CD14-positive monocyte (primary cell): ENCODE measurements around the gene UVSSA. TPM values are rescaled to one million over a fixed set of nuclear protein-coding genes. Genes with fewer than 3 reads are reported as not detected.
A peak's percentile ranks its signal among the peaks of the same experiment; 100 is the strongest.

Experiments
- DNase-seq, 3 donors: peaks; one replicate each; pipeline ENCODE4 v3.0.0-alpha.2; 2011 to 2022
- H2AFZ ChIP-seq: 2 replicates; pipeline ENCODE4 v1.6.0; 2012; ENCODE audit warnings: mild to moderate bottlenecking, low read depth, low read length, inconsistent platforms; ENCODE audit not compliant: insufficient read depth, poor library complexity, severe bottlenecking
- H3K27ac ChIP-seq, 2 donors: 1 replicate in 1 of 2; 2 replicates in 1 of 2; pipeline ENCODE4 v1.5.1; 2012 to 2013; ENCODE audit warnings: low read length in 2 of 2, control low read depth in 1 of 2, inconsistent platforms in 1 of 2, low read depth in 1 of 2, mild to moderate bottlenecking in 1 of 2
- H3K27me3 ChIP-seq, 2 donors: one replicate each; pipeline versions ENCODE4 v1.6.0 to v1.6.1; 2011 to 2013; ENCODE audit warnings: low read length in 2 of 2; ENCODE audit not compliant: control insufficient read depth in 2 of 2, insufficient read depth in 2 of 2
- H3K36me3 ChIP-seq, 2 donors: replicated peaks in 1 of 2; 1 replicate in 1 of 2; 2 replicates in 1 of 2; pipeline versions ENCODE4 v1.5.1 to v1.6.1; 2012 to 2013; ENCODE audit warnings: low read length in 2 of 2, control low read depth in 1 of 2, inconsistent platforms in 1 of 2, mild to moderate bottlenecking in 1 of 2; ENCODE audit not compliant: insufficient read depth in 2 of 2, control insufficient read depth in 1 of 2
- H3K4me1 ChIP-seq, 2 donors: 1 replicate in 1 of 2; 2 replicates in 1 of 2; pipeline versions ENCODE4 v1.5.1 to v1.6.1; 2012 to 2013; ENCODE audit warnings: low read length in 2 of 2, control low read depth in 1 of 2, inconsistent platforms in 1 of 2, mild to moderate bottlenecking in 1 of 2, moderate library complexity in 1 of 2; ENCODE audit not compliant: insufficient read depth in 2 of 2, control insufficient read depth in 1 of 2
- H3K4me2 ChIP-seq: replicated peaks from 2 replicates; pipeline ENCODE3; 2012; ENCODE audit warnings: low read length, moderate library complexity, mild to moderate bottlenecking; ENCODE audit not compliant: poor library complexity, severe bottlenecking; ENCODE audit errors: extremely low read depth
- H3K4me3 ChIP-seq, 3 experiments: fragments of 200-600 bp in 1 of 3; sonication (generic) in 1 of 3; replicated peaks in 1 of 3; 1 replicate in 2 of 3; 2 replicates in 1 of 3; pipeline ENCODE4 v1.5.1; 2011 to 2013; ENCODE audit warnings: low read length in 3 of 3, mild to moderate bottlenecking in 3 of 3, control low read depth in 2 of 3, low read depth in 2 of 3, inconsistent platforms in 1 of 3, moderate library complexity in 1 of 3
- H3K79me2 ChIP-seq: 2 replicates; pipeline ENCODE4 v1.6.0; 2012; ENCODE audit warnings: mild to moderate bottlenecking, control low read depth, inconsistent platforms, low read length, moderate library complexity; ENCODE audit not compliant: insufficient read depth
- H3K9ac ChIP-seq: 2 replicates; pipeline ENCODE4 v1.6.0; 2017; ENCODE audit warnings: low read length, mild to moderate bottlenecking; ENCODE audit not compliant: insufficient read depth, poor library complexity, severe bottlenecking
- H3K9me3 ChIP-seq, 2 donors: replicated peaks in 1 of 2; 1 replicate in 1 of 2; 2 replicates in 1 of 2; pipeline versions ENCODE4 v1.5.1 to v1.6.1; 2012 to 2013; ENCODE audit warnings: low read length in 2 of 2, control low read depth in 1 of 2; ENCODE audit not compliant: control insufficient read depth in 1 of 2, insufficient read depth in 1 of 2
- H4K20me1 ChIP-seq: 2 replicates; pipeline ENCODE4 v1.6.0; 2012; ENCODE audit warnings: mild to moderate bottlenecking, low read length, control low read depth, moderate library complexity; ENCODE audit not compliant: insufficient read depth
- H3K27ac Mint-ChIP-seq, 7 donors: one replicate each; pipeline ENCODE4 v1.8.0; 2020; ENCODE audit warnings: mild to moderate bottlenecking in 7 of 7, mixed read lengths in 7 of 7, moderate library complexity in 6 of 7, inconsistent platforms in 2 of 7
- H3K27me3 Mint-ChIP-seq, 3 donors: one replicate each; pipeline ENCODE4 v1.8.0; 2021 to 2022; ENCODE audit warnings: low read depth in 3 of 3, mild to moderate bottlenecking in 3 of 3, mixed read lengths in 3 of 3, moderate library complexity in 3 of 3, inconsistent platforms in 1 of 3
- H3K36me3 Mint-ChIP-seq, 2 donors: one replicate each; pipeline ENCODE4 v1.8.0; 2020; ENCODE audit warnings: mixed read lengths in 2 of 2, inconsistent platforms in 1 of 2, mild to moderate bottlenecking in 1 of 2
- H3K4me1 Mint-ChIP-seq: one replicate; pipeline ENCODE4 v1.8.0; 2020; ENCODE audit warnings: mild to moderate bottlenecking, mixed read lengths
- H3K4me3 Mint-ChIP-seq, 2 donors: one replicate each; pipeline ENCODE4 v1.8.0; 2020; ENCODE audit warnings: mild to moderate bottlenecking in 2 of 2, mixed read lengths in 2 of 2, moderate library complexity in 1 of 2
- H3K9me3 Mint-ChIP-seq, 7 donors: one replicate each; pipeline ENCODE4 v1.8.0; 2020 to 2022; ENCODE audit warnings: mixed read lengths in 7 of 7, mild to moderate bottlenecking in 6 of 7, moderate library complexity in 6 of 7, inconsistent platforms in 2 of 7
- WGBS: methylation state at CpG from one replicate; pipeline ENCODE4 v1.1.5; 2013; ENCODE audit warnings: missing lambda C conversion rate; ENCODE audit not compliant: insufficient coverage; 5-methylcytosine and 5-hydroxymethylcytosine counted together
- intact Hi-C, 2 donors: fragments of 100-400 bp; cut with micrococcal nuclease; formaldehyde crosslinking; loops; one replicate each; pipeline versions ENCODE4 v1.15.0 to v1.15.1; 2023
- polyA plus RNA-seq, 3 donors: library from polyadenylated mRNA; depleted of rRNA in 1 of 3; unstranded in 2 of 3; stranded (reverse) in 1 of 3; fragments of 300-500 nt in 2 of 3; fragments of >200 nt in 1 of 3; fragmentation: Illumina TruSeq in 2 of 3; gene quantifications; 1 replicate in 2 of 3; 2 replicates in 1 of 3; pipeline ENCODE4 v1.2.3, GENCODE V29; 2012 to 2021
- TF ChIP-seq, protein P1 (sequence below): fragments of 200-600 bp; IDR thresholded peaks from one replicate; pipeline ENCODE4 v1.8.0; 2022; ENCODE audit warnings: antibody characterized with exemption, mild to moderate bottlenecking

Gene UVSSA
- polyA plus RNA-seq, 3 donors = 2.6 to 54.0 (median 4.8) TPM

- 92% methylated on average over 36 of the region's 36 CpGs for WGBS
- Histone ChIP-seq H4K20me1 (no peaks in the 10 kb centered on the region), H3K9me3 (no peaks in the 10 kb centered on the region), H3K4me2 (no peak overlapping the region), H3K36me3 (peaks cover 18 to 34% of the 10 kb centered on the region in 2 donors), H3K4me1 (no peaks in the 10 kb centered on the region), H3K27ac (no peak overlapping the region), H3K4me3 (no peak overlapping the region), H2AFZ (no peak overlapping the region), H3K79me2 (no peaks in the 10 kb centered on the region), H3K27me3 (no peaks in the 10 kb centered on the region), H3K9ac (no peak overlapping the region)
- TF ChIP-seq, protein P1, sequence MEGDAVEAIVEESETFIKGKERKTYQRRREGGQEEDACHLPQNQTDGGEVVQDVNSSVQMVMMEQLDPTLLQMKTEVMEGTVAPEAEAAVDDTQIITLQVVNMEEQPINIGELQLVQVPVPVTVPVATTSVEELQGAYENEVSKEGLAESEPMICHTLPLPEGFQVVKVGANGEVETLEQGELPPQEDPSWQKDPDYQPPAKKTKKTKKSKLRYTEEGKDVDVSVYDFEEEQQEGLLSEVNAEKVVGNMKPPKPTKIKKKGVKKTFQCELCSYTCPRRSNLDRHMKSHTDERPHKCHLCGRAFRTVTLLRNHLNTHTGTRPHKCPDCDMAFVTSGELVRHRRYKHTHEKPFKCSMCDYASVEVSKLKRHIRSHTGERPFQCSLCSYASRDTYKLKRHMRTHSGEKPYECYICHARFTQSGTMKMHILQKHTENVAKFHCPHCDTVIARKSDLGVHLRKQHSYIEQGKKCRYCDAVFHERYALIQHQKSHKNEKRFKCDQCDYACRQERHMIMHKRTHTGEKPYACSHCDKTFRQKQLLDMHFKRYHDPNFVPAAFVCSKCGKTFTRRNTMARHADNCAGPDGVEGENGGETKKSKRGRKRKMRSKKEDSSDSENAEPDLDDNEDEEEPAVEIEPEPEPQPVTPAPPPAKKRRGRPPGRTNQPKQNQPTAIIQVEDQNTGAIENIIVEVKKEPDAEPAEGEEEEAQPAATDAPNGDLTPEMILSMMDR = no peak
- DNase-seq = no peak
- peaks cover 14 to 47% of the 10 kb centered on the region in 2 donors for H3K36me3 Mint-ChIP-seq
- H3K4me1 Mint-ChIP-seq = no peaks in the 10 kb centered on the region
- H3K9me3 Mint-ChIP-seq = peaks cover 0 to under 1% (median 0%) of the 10 kb centered on the region in 7 donors
- intact Hi-C loops = no loop called here
- H3K27ac Mint-ChIP-seq = peak overlapping the region in 1 of 7 donors; percentile 31
- no peak overlapping the region for H3K4me3 Mint-ChIP-seq
- no peaks in the 10 kb centered on the region for H3K27me3 Mint-ChIP-seq
Measured at GRCh38 chr4:1380368-1381151, 33.6 kb downstream of the UVSSA start.

DNA sequence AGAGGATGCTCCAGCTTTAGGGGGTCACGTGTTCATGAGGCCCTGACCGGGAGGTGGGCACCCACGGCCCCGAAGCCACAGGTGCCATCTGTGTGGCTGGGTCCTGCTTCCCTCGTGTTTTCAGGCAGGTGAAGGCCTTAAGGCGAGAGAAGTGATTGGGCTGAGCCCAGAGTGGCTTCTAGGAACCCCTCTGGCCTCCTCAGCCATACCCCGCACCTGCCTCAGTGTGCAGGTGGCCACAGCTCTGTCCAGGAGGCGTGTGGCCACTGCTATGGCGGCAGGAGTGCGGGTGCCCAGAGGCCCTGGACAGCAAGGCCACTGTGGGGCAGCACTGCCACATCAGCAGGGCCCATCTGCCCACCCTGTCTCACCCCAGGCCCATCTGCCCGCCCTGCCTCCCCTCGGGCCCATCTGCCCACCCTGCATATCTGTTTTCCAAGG is 34.2 kb downstream of the UVSSA start:
- no peak overlapping the region for H3K4me2 ChIP-seq
- no peaks in the 10 kb centered on the region for H3K4me1 ChIP-seq
- no peak overlapping the region for H3K4me3 Mint-ChIP-seq
- 100% methylated on average over 10 of the region's 12 CpGs for WGBS
- DNase-seq = no peak
- peaks cover 16 to 49% of the 10 kb centered on the region in 2 donors for H3K36me3 Mint-ChIP-seq
- no peaks in the 10 kb centered on the region for H3K27me3 Mint-ChIP-seq
- peaks cover 0 to 2% (median 0%) of the 10 kb centered on the region in 7 donors for H3K9me3 Mint-ChIP-seq
- H3K27me3 ChIP-seq = no peaks in the 10 kb centered on the region
- no peaks in the 10 kb centered on the region for H3K79me2 ChIP-seq
- H3K9me3 ChIP-seq = no peaks in the 10 kb centered on the region
- TF ChIP-seq, protein P1 = no peak
- no peaks in the 10 kb centered on the region for H4K20me1 ChIP-seq
- H3K9ac ChIP-seq = no peak overlapping the region
- intact Hi-C loops = no loop called here
- no peak overlapping the region for H3K4me3 ChIP-seq
- no peak overlapping the region for H3K27ac Mint-ChIP-seq
- no peaks in the 10 kb centered on the region for H3K4me1 Mint-ChIP-seq
- no peak overlapping the region for H3K27ac ChIP-seq
- H2AFZ ChIP-seq = no peak overlapping the region
- H3K36me3 ChIP-seq = peaks cover 15 to 34% of the 10 kb centered on the region in 2 donors
